Measurements from ENCODE around the gene FSTL4. TPM values are rescaled to one million over a fixed set of nuclear protein-coding genes. Genes with fewer than 3 reads are reported as not detected.

Gene FSTL4
- total RNA-seq, 1 experiment from 2014 or later = 0.14 TPM

DNA sequence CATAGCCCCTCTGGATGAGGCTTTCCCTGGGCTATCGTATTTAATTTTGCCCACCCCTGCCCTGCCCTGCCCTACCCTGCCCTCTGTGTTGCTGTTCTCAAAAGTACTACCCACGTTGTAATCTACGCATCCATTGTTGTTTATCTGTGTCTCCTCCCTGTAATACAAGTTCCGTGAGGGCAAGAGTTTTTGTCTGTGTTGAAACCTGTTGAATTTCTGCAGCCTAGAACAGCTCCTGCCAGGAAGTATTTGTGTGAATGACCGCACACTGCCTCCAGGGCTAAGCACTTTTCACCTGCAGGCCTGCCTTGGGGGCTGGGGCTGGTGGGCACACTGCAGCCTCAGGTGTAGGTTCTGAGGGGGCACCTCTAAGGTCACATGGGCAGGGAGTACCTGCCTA is 315.7 kb downstream of the FSTL4 start:
- no peak for DNase-seq (ENCODE audit: low spot score)

DNA sequence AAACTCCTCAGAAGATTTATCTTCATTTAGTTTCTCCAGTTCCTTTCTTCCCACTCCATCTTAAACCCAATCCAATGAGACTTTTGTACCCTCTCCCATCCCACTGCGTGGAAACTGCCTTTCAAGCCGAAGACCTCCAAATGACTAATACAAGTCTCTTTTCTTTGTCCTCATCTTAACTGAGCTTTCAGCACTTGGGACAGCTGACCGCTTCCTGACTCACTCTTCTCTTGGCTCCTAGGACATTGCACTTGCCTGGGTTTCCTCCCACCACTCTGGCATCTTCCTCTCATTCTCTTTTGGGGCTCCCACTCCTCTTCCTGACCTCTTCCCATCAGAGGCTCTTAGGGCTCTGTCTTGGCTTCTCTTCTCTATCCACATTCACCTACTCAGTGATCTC is 316.8 kb downstream of the FSTL4 start:
- DNase-seq (ENCODE audit: low spot score) = no peak

DNA sequence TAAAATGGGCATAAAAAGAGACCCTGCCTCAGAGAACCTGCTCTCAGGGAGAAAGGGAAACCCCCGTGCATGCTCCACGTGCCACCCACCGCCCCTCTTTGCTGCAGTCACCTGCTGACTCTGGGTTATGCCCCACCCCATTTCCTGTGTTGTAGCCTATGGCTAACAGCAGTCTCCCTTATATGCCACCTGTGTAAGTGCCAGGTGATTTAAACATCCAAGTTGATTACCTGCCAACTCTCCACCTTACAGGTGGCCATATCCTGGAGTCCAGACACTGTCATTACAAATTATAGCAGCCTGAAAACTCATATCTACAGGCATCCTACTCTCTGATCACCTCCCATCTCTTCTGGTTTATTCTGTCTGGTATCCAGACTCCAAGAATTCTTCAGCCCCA is 318.0 kb downstream of the FSTL4 start:
- no peak for DNase-seq (ENCODE audit: low spot score)

DNA sequence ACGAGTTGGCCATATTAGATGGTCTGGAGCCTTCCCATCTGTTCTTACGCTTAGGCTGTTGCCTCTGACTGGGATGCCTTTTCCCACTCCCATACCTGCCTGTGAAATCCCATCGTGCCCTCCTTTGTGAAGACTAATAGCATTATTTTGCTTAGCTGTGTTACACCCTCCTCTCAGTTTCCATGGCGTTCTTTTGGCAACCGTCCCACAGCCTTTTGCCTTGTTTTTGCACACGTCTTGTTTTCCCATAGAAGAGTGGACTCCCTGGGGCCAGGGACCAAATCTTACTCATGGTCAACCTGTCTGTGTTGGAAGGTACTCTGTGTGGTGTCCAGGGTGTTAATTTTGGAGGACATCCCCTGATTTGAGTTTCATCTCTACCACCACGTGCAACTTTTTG is 318.4 kb downstream of the FSTL4 start:
- no peak for DNase-seq (ENCODE audit: low spot score)

DNA sequence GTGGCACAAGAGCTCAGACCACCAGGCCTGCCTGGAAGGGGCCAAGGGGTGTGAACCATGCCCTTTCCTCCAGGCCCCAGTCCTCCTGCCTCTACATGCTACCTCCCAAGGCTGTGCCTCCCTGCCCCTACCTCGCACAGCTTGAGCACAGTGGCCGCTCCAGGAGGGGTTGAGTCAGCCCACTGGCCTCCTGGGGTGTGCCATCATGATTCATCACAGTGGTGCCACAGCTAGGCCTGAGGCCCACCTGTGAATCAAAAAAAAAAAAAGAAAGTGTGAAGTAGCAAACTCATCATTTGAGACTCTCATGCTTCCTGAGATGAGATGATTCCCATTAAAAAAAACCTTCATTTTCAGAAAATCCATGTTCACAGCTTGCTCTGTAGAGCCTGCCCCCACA is 320.0 kb downstream of the FSTL4 start:
- peak; percentile 57 for DNase-seq (ENCODE audit: low spot score)

DNA sequence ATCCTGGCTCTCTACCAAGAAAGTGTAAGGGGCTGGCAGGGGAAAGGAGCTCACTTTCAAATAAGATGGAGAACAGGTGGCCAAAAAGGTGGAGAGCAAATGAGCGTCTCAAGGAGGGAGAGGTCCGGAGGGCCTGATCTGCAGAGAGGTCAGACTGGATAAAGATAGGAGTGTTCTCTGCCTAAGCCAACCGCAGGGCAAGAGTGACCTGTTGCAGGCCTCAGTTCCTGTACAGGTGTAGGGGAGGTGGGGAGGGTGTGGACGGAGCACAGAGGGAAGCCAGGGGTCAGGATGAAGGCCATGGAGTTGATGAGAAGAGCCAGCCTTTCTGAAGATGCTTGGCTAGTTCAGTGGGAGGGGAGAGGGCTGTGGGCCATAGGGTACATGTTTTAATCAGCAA is 320.8 kb downstream of the FSTL4 start:
- DNase-seq (ENCODE audit: low spot score) = no peak

DNA sequence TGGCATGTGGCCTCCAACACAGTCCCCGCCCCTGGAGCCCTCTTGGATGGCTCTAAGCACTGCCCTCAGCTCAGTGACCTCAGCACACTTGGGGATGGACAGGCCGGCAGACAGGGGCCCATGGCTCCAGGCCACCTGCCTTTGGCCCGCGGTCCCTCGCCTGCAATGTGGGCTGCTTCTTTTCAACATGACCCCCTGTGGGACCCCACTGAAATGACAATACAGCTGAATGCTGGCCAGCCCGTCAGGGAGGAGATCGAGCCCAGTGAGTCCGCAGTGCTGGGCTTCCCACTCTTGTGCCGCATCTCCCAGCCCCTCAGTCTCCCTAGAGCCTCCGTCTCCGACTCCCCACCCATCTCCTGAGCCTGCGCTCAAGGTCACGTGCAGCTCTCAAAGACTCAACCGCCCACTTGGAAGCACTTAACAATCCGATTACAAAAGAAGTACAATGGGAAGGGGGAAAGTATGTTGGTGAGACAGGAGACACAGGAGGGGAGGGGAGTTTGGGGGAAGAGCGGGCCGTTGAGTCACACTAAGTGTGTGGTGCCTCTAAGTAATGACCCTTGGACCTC is 321.6 kb downstream of the FSTL4 start:
- DNase-seq (ENCODE audit: low spot score) = no peak

DNA sequence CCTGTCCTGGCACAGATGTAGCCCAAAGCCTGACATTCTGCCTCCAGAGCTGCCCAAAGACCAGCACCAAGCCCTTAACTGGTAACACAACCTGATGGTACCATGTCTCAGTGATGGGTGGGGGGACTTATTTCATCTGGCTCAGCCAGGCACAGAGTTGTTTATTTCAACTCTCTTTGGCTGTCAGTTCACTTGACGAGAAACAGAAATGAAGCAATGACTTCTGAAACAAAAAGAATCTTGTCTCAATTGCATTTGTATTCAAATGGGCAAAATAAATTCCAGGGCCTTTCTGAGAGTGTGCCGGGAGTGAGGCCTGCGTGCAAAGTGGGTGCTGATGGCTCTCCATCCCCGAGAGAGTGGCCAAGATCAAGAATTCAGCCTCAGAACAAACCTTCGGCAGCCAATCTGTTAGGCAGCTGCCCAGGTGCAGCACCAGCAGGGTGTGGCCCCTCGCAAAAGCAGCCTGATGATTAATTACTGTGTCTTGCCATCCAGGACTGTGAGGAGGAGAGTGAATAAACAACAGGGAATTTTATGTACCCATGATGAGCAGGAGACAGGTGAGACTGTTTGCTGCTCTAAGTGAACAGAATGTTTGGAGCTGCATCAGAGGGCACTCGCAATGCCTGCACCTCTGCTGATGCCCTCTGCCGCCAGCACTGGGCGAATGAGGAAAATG is 322.5 kb downstream of the FSTL4 start:
- DNase-seq (ENCODE audit: low spot score) = no peak

DNA sequence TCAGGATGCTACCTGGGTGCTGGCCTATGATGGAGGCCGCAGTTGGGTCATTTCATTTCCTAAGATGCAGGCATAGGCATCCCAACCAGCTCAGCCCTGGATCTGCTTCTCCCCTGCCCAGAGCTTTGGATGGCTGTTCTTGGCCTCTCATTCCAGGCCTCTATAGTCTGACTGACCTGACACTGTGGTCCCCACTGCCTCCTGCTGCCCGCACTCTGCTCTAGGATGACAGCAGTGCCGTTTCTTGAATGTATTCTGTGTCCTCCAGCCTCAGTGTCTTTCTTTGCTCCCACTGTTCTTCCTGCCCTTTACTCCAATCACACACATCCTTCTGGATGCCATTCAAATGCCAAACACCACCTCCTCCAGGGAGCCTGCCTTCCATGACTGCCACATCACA is 324.8 kb downstream of the FSTL4 start:
- peak; percentile 47 for DNase-seq (ENCODE audit: low spot score)

DNA sequence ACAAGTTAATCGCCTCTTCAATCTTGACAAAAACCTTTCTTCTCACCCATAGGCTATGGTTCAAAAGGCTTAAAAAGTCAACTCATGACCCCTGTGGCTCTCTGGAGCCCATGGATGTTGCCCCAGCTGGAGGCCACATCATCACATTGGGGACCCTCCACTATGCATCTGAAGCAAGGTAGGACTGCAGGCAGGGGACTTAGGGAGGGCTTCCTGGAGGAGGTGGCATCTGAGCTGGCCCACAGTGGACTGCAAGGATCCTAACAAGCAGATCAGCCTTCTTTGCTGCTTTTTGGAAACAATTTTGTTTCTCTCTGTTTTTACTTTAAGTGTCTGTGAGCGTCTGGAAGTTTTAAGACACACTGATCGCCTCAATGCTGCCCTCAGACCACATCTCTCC is 325.9 kb downstream of the FSTL4 start:
- no peak for DNase-seq (ENCODE audit: low spot score)

DNA sequence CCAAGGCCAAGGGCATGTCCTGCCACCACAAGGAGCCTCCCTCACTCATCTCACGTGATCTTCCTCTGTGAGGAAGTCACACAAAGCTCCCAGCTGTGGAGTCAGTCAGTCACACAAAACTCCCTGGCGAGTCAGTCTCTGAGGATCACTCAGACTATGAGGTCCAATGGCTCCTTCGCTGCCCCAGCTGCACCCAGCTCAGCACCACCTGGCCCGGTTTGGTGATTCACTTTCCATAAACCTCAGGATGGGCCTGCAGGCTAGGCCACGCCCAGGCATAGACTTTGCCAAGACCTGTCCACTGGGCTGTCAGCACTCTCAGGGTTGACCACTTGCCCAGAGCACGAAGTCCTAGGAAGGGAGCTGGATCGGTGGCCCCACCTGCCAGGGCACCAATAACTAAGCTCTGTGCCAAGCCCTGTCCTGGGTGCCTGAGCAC is 326.7 kb downstream of the FSTL4 start:
- peak; percentile 89 for DNase-seq (ENCODE audit: low spot score)

DNA sequence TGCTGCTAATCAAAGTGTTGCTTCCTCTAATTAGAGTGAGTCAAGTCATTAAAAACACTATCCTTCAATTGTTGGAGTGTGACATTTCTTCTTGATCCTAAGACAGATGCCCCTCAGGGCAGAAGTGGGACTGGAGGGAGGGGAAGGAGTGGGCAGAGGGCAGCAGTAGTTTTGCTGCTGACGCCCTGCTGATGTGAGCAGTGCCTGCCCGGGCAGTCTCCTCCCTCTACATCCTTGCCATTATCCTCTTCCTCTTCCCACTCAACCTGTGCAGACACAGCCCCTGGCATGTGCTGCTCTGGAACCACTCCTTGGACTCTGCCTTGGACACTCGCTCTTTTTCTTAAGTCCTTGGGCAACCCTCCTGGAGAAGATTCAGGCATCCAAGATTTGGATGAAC is 328.0 kb downstream of the FSTL4 start:
- DNase-seq (ENCODE audit: low spot score) = no peak

DNA sequence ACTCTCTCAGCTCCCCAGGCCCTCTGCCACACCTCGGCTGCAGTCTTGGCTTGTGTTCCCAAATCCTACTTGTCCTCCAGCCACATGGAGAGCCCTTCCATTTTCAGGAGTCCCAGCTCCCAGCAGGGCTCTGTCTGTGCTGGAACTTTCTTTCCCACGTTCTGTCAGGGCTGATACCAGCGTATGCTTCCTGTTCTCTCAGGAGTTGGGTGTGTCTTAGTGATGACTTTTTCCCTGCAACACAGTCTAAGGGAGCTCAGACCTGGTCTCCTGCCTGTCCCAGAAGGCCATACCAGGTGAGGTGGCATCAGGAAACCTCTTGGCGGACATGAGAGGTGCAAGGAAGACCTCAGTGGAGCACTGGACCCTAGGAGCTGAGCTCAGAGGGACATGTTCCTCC is 334.0 kb downstream of the FSTL4 start:
- DNase-seq (ENCODE audit: low spot score) = no peak

DNA sequence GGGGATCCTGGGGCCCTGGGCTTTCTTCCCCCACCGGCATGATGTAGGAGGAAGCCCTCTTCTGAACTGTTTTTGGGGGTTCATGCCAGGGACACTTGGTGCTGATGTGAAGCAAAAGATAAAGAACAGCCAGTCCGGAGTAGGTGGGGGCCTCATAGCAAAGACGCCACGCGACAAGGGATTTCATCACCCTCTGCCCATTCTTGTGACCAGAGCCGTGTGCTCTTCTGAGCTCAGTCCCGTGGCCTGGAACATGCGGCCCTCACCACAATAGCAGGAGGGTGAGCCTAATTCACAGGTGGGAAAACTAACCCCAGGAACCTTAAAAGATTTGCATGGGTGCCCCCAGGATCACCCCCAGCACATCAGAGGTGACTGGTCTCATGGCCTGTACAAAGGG is 334.6 kb downstream of the FSTL4 start:
- DNase-seq (ENCODE audit: low spot score) = no peak

DNA sequence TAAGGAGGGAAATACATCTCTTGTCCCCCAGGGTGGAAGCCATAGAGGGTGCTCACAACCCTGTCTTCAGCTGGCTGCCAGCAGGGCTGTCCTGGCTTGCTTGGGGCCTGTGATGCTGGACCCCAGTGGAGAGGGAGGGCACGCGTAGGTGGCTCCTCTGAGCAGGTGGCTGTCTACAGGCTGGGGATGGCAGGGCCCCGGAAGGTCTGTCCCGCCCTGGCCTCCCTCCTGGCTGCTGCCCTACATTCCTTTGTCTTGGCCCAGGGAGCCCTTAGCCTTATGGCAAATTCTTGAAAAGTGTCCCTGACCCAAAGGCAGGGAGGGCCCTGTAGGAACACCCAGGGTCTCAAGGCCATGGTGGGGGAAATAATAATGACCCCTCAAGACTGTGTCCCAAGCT is 336.2 kb downstream of the FSTL4 start:
- DNase-seq (ENCODE audit: low spot score) = no peak

DNA sequence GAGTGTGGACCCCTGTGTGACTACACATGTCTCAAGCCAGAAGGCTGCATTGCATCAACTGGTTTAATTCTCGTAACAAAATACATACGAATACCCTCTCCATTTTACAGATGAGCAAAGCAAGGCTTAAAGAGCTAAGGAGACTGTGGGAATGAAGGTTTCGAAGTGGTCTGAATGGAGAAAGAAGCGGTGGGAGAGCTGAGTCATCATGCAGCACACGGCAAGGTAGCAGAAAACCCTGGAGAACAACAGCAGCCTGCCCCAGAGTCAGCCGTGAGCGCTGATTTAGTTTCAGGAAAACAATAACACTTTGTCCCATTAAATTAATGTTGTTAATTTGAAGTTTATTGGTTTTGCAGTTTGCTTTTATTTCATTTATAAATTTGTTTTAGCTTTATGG is 336.7 kb downstream of the FSTL4 start:
- no peak for DNase-seq (ENCODE audit: low spot score)

DNA sequence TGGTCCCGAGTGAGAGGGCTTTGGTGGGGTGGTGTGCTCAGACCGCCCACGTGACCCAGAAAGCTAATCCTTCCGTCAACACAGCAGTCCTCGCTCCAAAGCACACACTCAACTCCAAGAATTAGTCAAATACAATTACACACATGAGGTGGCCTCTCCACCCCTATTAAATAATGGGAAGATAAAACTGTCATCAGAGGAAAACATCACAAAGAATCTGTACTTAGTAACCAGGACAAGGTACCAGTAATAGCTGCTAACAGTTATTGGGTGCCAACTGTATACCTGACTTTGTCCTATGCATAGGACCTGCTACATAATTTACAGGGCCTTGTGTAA is 337.8 kb downstream of the FSTL4 start:
- DNase-seq (ENCODE audit: low spot score) = no peak

DNA sequence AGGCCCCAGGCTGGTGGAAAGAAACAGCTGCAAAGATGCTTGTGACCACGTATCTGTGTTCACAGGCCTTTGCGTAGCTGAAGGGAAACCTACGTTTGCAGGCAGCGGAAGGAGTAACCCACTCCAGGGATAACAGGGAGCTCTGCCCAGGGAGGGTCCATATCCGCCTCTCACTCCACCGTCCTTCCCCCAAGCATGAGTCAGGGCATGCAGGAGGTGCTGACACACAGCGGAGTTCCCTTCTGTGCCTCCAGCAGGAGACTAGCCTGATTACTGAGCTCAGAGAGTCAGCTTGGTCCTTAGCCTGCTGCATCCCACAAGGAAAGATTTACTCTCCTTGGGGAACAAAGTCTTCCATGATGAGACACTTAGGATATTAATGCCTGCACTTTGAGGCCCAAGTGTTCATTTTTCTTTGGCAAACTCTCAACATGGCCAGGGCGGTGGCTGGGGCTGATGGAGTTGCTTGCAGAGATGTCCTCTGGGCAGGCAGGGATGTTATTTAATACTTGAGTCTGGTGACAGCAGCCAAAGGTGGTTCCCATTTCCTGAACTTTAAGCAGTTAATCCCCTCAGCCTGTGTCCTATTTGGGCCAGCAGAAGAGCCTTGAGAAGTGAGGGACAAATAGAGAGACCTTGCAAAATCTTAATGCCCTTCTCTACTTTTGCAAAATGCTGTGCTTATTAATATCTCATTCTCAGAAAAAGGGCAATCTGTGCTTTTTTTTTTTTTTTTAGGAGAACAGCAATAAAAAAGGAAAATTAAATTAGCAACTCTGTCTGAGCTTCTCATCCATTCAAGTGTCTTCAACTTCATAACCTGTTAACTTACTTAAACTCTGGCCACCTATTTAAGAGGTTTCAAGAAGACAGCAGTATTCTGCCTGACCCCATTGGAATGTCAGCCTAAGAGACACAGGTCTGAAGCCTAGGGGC is 338.4 kb downstream of the FSTL4 start:
- no peak for DNase-seq (ENCODE audit: low spot score)

DNA sequence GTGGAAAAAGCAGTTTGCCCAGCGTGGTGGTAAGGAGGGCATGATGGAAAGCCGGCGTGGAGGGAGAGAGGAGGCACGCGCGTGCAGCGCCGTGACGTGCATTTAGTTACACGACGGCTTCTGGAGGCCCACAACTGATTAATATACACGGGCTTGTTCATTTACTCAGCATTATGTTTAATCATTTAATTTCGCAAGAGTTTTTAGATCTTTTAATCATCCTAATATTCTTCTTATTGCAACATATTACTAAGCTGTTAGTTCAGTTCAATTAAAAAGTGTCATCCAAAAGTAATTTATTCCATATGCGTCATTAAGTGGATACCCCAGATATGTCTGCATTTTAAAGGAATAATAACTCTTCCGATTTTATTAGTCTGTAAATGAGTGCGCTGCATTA is 340.0 kb downstream of the FSTL4 start:
- DNase-seq (ENCODE audit: low spot score) = no peak

DNA sequence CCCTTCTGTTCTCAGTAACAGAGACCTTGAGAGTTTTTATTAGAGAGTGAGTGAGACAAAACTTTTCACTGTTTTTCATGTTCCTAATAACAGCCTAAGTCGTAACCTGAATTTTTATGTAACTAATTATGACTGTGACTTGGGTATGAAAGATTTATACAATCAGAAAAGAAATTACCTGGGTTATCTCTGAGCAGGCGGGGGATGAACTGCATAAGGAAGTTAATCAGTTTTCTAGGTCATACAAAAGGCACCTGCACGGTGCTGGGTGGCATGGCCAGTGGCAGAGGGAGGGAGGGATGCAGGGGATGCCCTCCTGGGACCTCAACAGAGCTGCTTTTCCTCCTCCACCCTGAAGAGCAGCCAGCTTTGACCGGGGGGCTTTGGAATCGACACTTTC is 340.7 kb downstream of the FSTL4 start:
- no peak for DNase-seq (ENCODE audit: low spot score)

DNA sequence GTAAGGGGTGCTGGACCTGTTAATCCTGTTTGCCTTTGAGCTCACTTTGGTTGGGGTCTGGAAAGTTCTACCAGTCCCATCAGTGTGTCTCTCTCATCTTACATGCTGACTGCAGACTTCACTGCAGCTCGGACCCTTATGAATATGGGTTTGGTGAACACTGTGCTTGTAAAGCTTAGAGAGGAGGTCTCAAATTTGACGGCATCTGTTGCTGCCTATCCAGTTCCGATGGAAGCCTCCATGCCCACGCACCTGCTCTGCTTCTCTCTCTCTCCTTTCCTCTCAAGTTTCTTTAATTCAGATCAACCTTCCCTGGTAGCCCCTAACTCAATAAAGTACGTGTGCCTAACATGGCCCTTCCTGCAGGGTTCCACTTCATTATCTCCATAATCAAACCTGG is 342.6 kb downstream of the FSTL4 start:
- DNase-seq (ENCODE audit: low spot score) = no peak

DNA sequence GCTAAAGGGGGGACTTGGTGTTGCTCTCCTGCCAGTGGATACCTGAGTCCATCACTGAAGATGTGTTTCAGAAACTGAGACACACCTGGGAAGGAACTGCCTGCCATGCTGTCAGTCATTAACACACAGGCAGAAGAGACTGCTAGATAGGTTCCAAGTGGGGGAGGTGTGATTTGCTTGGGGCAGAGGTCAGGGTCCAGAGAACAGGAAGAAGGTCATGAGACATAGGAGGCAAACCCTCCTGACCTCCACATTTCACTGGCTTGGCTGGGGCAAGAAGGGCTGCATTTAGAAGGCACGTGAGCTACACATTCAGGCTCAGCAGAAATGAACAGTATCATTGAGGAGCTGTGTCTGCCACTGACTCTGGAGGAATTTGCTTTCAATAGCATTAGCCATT is 344.7 kb downstream of the FSTL4 start:
- DNase-seq (ENCODE audit: low spot score) = no peak

DNA sequence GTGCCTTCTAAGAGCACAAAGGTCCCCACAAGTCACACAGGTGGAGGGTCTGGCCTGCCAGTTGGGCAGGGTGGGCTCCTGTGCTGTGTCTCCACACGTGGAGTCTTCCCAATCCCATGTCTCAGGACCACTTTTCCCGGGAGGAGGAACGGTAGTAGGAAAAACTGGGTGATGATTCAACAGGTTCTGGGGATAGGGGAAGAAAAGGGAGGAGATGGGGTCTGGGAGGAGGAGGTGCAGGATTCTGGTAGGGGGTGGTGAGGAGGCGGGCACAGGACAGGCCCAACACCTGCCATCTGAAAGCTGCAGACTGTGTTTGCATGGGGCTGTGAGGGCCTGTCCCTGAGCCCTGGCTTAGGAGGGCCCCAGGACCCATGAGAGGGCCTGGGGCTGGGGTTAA is 345.4 kb downstream of the FSTL4 start:
- DNase-seq (ENCODE audit: low spot score) = no peak

Data from H4 (cell line).